B cell (primary cell): ENCODE results near the gene DRC7. TPM values are rescaled to one million over a fixed set of nuclear protein-coding genes. Genes with fewer than 3 reads are reported as not detected.

ENCODE experiments used
- ATAC-seq: fragments of 200-7000 bp; cut with Tn5 transposase; one replicate; pipeline ENCODE4 v1.10.0; 2021; ENCODE audit warnings: low read depth, mild to moderate bottlenecking, moderate number of reproducible peaks, moderate library complexity
- CTCF ChIA-PET: fragments of 350-600 bp; sonication (Branson Sonifier 250); formaldehyde crosslinking; loops from one replicate; lab custom pipeline; 2021; ENCODE audit warnings: antibody characterized with exemption, inconsistent platforms; lab: Charles Lee
- POLR2A ChIA-PET: fragments of 350-600 bp; sonication (Branson Sonifier 250); formaldehyde crosslinking; loops from one replicate; lab custom pipeline; 2021; ENCODE audit warnings: antibody characterized with exemption; lab: Charles Lee
- DNase-seq: peaks from one replicate; pipeline ENCODE4 v3.0.0; 2013
- H2AFZ ChIP-seq: 2 replicates; pipeline ENCODE4 v1.6.1; 2012; ENCODE audit warnings: mild to moderate bottlenecking, low read depth, low read length; ENCODE audit not compliant: insufficient read depth, poor library complexity, severe bottlenecking
- H3K27ac ChIP-seq, 2 donors: 1 replicate in 1 of 2; 2 replicates in 1 of 2; pipeline ENCODE4 v1.5.1; 2012 to 2013; ENCODE audit warnings: low read length in 2 of 2, mild to moderate bottlenecking in 2 of 2, moderate library complexity in 1 of 2
- H3K27me3 ChIP-seq, 4 experiments: fragments of 200-600 bp in 1 of 4; sonication (generic) in 1 of 4; replicated peaks in 1 of 4; 1 replicate in 2 of 4; 2 replicates in 2 of 4; pipeline versions ENCODE4 v1.6.1 to v1.7.0; 2013 to 2016; ENCODE audit warnings: low read length in 3 of 4, mild to moderate bottlenecking in 2 of 4, mixed read lengths in 1 of 4, moderate library complexity in 1 of 4; ENCODE audit not compliant: insufficient read depth in 4 of 4, control insufficient read depth in 3 of 4; ENCODE audit errors: control extremely low read depth in 1 of 4
- H3K36me3 ChIP-seq, 2 experiments: replicated peaks in 1 of 2; 1 replicate in 1 of 2; 2 replicates in 1 of 2; pipeline versions ENCODE4 v1.6.1 to v1.7.1; 2013; ENCODE audit warnings: low read length in 1 of 2; ENCODE audit not compliant: insufficient read depth in 2 of 2, control insufficient read depth in 1 of 2; ENCODE audit errors: control extremely low read depth in 1 of 2, extremely low read depth in 1 of 2
- H3K4me1 ChIP-seq, 2 donors: fragments of 200-600 bp in 1 of 2; sonication (generic) in 1 of 2; 1 replicate in 1 of 2; 2 replicates in 1 of 2; pipeline versions ENCODE4 v1.5.1 to v1.6.1; 2013 to 2017; ENCODE audit warnings: low read length in 2 of 2; ENCODE audit not compliant: control insufficient read depth in 2 of 2, insufficient read depth in 2 of 2
- H3K4me2 ChIP-seq: replicated peaks from 2 replicates; pipeline ENCODE3; 2012; ENCODE audit warnings: mild to moderate bottlenecking, low read depth, low read length; ENCODE audit not compliant: poor library complexity, severe bottlenecking
- H3K4me3 ChIP-seq, 5 experiments: fragments of 200-600 bp in 1 of 5; sonication (generic) in 1 of 5; 1 replicate in 3 of 5; 2 replicates in 2 of 5; pipeline versions ENCODE4 v1.5.1 to v1.7.0; 2011 to 2016; ENCODE audit warnings: low read length in 4 of 5, mild to moderate bottlenecking in 4 of 5, low read depth in 2 of 5, control low read depth in 1 of 5, moderate library complexity in 1 of 5; ENCODE audit not compliant: insufficient read depth in 1 of 5; ENCODE audit errors: control extremely low read depth in 1 of 5, extremely low read depth in 1 of 5
- H3K79me2 ChIP-seq: fragments of 200-600 bp; sonication (generic); one replicate; pipeline ENCODE4 v1.6.0; 2016; ENCODE audit warnings: low read length; ENCODE audit not compliant: control insufficient read depth, insufficient read depth
- H3K9ac ChIP-seq: fragments of 200-600 bp; sonication (generic); 2 replicates; pipeline ENCODE4 v1.6.1; 2017; ENCODE audit warnings: mild to moderate bottlenecking, low read length, moderate library complexity
- H3K9me3 ChIP-seq, 3 donors: one replicate each; pipeline versions ENCODE4 v1.6.1 to v1.7.1; 2013; ENCODE audit warnings: low read length in 2 of 3; ENCODE audit not compliant: control insufficient read depth in 2 of 3, insufficient read depth in 1 of 3; ENCODE audit errors: control extremely low read depth in 1 of 3
- H4K20me1 ChIP-seq: 2 replicates; pipeline ENCODE4 v1.6.0; 2012; ENCODE audit warnings: mild to moderate bottlenecking, low read length; ENCODE audit not compliant: insufficient read depth, control insufficient read depth, poor library complexity, severe bottlenecking
- H3K27ac Mint-ChIP-seq: one replicate; pipeline ENCODE4 v1.8.0; 2021; ENCODE audit warnings: mixed read lengths
- H3K27me3 Mint-ChIP-seq: one replicate; pipeline ENCODE4 v1.8.0; 2021; ENCODE audit warnings: mixed read lengths
- H3K4me1 Mint-ChIP-seq: one replicate; pipeline ENCODE4 v1.8.0; 2021; ENCODE audit warnings: mixed read lengths
- H3K4me3 Mint-ChIP-seq: one replicate; pipeline ENCODE4 v1.8.0; 2021; ENCODE audit warnings: mixed read lengths
- H3K9me3 Mint-ChIP-seq: one replicate; pipeline ENCODE4 v1.8.0; 2022; ENCODE audit warnings: mixed read lengths; ENCODE audit not compliant: insufficient read depth
- EZH2 ChIP-seq: IDR thresholded peaks from 2 replicates; pipeline ENCODE4 v1.6.1; 2012; ENCODE audit warnings: borderline replicate concordance, low read depth, mild to moderate bottlenecking, moderate library complexity, low read length; ENCODE audit not compliant: insufficient read depth, poor library complexity, severe bottlenecking
- WGBS: methylation state at CpG from one replicate; pipeline ENCODE4 v1.1.5; 2013; ENCODE audit warnings: missing lambda C conversion rate; ENCODE audit not compliant: insufficient coverage; 5-methylcytosine and 5-hydroxymethylcytosine counted together
- intact Hi-C: fragments of 100-400 bp; cut with micrococcal nuclease; formaldehyde crosslinking; loops from one replicate; pipeline ENCODE4 v1.10.0; 2022
- polyA plus RNA-seq: library from polyadenylated mRNA; depleted of rRNA; stranded (reverse); fragments of >200 nt; gene quantifications from 2 replicates; pipeline ENCODE4 v1.2.3, GENCODE V29; 2012
- total RNA-seq, 2 donors: library from RNA; stranded (reverse); fragments of 120-200 nt in 1 of 2; gene quantifications; 1 replicate in 1 of 2; 2 replicates in 1 of 2; pipeline versions ENCODE4 v1.2.3 to v1.2.4, GENCODE V29; 2013 to 2022
- TF ChIP-seq, protein P1 (sequence below): fragments of 200-600 bp; IDR thresholded peaks from one replicate; pipeline ENCODE4 v1.8.0; 2022; ENCODE audit warnings: antibody characterized with exemption, mild to moderate bottlenecking

Gene DRC7
- total and polyA plus RNA-seq, 2 donors (not counting 1 experiment from before 2014, with no cell fraction given): 0.12 to 0.22 TPM

DNA sequence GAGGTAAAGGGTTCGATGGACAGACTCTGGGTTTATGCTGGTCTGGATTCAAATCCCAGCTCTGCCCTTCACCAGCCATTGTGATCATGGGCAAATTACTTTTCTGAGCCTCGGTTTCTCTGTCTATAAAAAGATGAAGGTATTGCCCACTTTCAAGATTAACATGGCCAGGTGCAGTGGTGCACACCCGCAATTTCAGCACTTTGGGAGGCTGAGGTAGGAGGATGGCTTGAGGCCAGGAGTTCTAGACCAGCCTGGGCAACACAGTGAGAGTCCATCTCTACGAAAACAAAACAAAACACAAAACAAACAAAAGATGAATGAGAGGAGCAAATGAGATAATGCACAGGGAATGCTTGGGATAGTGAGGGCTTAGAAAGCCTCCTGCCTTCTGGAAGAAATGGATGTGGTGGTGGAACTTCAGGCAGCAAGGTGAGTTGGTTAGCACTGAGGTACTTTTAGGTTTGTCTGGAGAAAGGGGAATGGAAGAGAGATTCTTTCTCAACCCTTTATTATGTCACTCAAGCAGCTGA is 18.0 kb upstream of the DRC7 start:
- DNase-seq: no peak
- H3K9me3 Mint-ChIP-seq: no peaks in the 10 kb centered on the region
- H3K4me3 Mint-ChIP-seq: no peak overlapping the region
- ChIA-PET POLR2A (no interaction called here), CTCF (no interaction called here)
- peaks cover 8% of the 10 kb centered on the region for H3K27me3 Mint-ChIP-seq
- no peak overlapping the region for H3K9ac ChIP-seq
- no peak for TF ChIP-seq EZH2
- TF ChIP-seq, protein P1, sequence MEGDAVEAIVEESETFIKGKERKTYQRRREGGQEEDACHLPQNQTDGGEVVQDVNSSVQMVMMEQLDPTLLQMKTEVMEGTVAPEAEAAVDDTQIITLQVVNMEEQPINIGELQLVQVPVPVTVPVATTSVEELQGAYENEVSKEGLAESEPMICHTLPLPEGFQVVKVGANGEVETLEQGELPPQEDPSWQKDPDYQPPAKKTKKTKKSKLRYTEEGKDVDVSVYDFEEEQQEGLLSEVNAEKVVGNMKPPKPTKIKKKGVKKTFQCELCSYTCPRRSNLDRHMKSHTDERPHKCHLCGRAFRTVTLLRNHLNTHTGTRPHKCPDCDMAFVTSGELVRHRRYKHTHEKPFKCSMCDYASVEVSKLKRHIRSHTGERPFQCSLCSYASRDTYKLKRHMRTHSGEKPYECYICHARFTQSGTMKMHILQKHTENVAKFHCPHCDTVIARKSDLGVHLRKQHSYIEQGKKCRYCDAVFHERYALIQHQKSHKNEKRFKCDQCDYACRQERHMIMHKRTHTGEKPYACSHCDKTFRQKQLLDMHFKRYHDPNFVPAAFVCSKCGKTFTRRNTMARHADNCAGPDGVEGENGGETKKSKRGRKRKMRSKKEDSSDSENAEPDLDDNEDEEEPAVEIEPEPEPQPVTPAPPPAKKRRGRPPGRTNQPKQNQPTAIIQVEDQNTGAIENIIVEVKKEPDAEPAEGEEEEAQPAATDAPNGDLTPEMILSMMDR: no peak
- no peak for ATAC-seq
- H3K4me3 ChIP-seq: no peak overlapping the region
- H3K9me3 ChIP-seq: no peaks in the 10 kb centered on the region
- no peaks in the 10 kb centered on the region for H3K4me1 Mint-ChIP-seq
- no peak overlapping the region for H2AFZ ChIP-seq
- no peaks in the 10 kb centered on the region for H3K36me3 ChIP-seq
- H3K4me1 ChIP-seq: peaks cover 0 to 4% of the 10 kb centered on the region in 2 donors
- no peaks in the 10 kb centered on the region for H4K20me1 ChIP-seq
- 100% methylated on average over 1 of the region's 4 CpGs for WGBS
- no peak overlapping the region for H3K27ac Mint-ChIP-seq
- H3K27me3 ChIP-seq: peaks cover 0 to 4% (median 2%) of the 10 kb centered on the region in 4 experiments
- no peaks in the 10 kb centered on the region for H3K79me2 ChIP-seq
- no peak overlapping the region for H3K4me2 ChIP-seq
- intact Hi-C loops: no loop called here
- no peak overlapping the region for H3K27ac ChIP-seq

DNA sequence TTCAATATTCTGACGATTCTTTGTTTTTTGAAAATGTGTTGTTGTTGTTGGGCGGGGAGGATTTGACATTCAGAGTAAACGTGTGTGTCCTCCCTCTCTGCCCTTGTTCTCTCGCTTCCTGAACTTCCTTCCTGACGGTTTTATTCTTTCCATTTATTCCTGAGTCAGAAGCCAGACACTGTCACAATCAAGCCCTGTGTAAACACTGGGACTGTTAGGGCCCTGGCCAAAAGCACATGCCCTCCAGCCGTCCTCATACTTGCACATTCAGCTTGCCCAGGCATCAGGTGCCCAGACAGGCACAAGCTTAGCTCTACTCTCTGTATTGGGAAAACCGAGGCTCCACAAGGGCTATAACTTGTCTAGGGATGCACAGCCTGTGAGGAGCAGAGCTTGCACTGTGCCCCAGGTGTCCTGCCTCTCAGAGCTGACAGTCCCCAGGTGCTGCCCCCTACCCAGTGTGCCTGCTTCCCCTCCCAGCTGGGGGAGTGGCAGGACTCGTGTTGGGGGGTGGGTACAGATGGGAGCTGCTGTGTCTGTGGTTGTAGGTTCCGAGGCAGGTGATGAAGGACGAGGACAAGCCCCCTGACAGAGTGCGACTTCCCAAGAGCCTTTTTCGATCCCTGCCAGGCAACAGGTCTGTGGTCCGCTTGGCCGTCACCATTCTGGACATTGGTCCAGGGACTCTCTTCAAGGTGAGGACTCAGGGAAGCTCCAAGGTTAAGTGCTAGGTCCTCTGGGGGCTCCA is 16.8 kb upstream of the DRC7 start:
- Histone ChIP-seq H3K9me3 (no peaks in the 10 kb centered on the region), H3K79me2 (no peaks in the 10 kb centered on the region), H3K27ac (no peak overlapping the region), H3K36me3 (no peaks in the 10 kb centered on the region), H2AFZ (no peak overlapping the region), H3K4me2 (no peak overlapping the region), H3K9ac (no peak overlapping the region), H3K4me3 (no peak overlapping the region), H3K27me3 (peaks cover 0 to 4% (median 2%) of the 10 kb centered on the region in 4 experiments), H3K4me1 (peaks cover 0 to 4% of the 10 kb centered on the region in 2 donors), H4K20me1 (no peaks in the 10 kb centered on the region)
- intact Hi-C loops: no loop called here
- DNase-seq: no peak
- no peak for TF ChIP-seq EZH2
- TF ChIP-seq, protein P1: no peak
- Mint-ChIP-seq H3K9me3 (no peaks in the 10 kb centered on the region), H3K27ac (no peak overlapping the region), H3K4me1 (no peaks in the 10 kb centered on the region), H3K4me3 (no peak overlapping the region), H3K27me3 (peaks cover 10% of the 10 kb centered on the region)
- no peak for ATAC-seq
- WGBS: 65% methylated on average over 11 of the region's 14 CpGs
- CTCF ChIA-PET: no interaction called here
- POLR2A ChIA-PET: no interaction called here
